ENCODE data around the gene GRHL3.

Gene GRHL3

GRCh38 chr1:24321697-24322469 is 2.7 kb downstream of the GRHL3 start:
- Histone ChIP-seq H3K9ac (ENCODE audit: low read length) (no peak overlapping the region), H3K4me1 (ENCODE audit: control insufficient read depth, low read depth, low read length) (peaks cover 16% of the 10 kb centered on the region), H3K27me3 (ENCODE audit: control insufficient read depth, insufficient read depth, low read length) (peaks cover 63% of the 10 kb centered on the region)

GRCh38 chr1:24322470-24323177 is 3.5 kb downstream of the GRHL3 start:
- no peaks in the 10 kb centered on the region for H3K36me3 ChIP-seq (ENCODE audit: control insufficient read depth, low read depth, low read length)
- peak overlapping the region; percentile 51 for H3K4me3 ChIP-seq (ENCODE audit: low read length)
- H3K9me3 ChIP-seq (ENCODE audit: control insufficient read depth, low read depth, low read length), result no peaks in the 10 kb centered on the region
- H3K27ac ChIP-seq (ENCODE audit: low read length), result no peak overlapping the region
- H3K4me1 ChIP-seq (ENCODE audit: control insufficient read depth, low read depth, low read length), result peaks cover 16% of the 10 kb centered on the region
- H3K27me3 ChIP-seq (ENCODE audit: control insufficient read depth, insufficient read depth, low read length), result peaks cover 63% of the 10 kb centered on the region
- H3K9ac ChIP-seq (ENCODE audit: low read length), result no peak overlapping the region

More at GRCh38 chr1:24321697-24322469, 2.7 kb downstream of the GRHL3 start:
- Histone ChIP-seq H3K36me3 (ENCODE audit: control insufficient read depth, low read depth, low read length) (no peaks in the 10 kb centered on the region), H3K9me3 (ENCODE audit: control insufficient read depth, low read depth, low read length) (no peaks in the 10 kb centered on the region), H3K4me3 (ENCODE audit: low read length) (peak overlapping the region; percentile 51), H3K27ac (ENCODE audit: low read length) (no peak overlapping the region)

- H3K36me3 ChIP-seq (ENCODE audit: control insufficient read depth, low read depth, low read length), result no peaks in the 10 kb centered on the region
- peaks cover 63% of the 10 kb centered on the region for H3K27me3 ChIP-seq (ENCODE audit: control insufficient read depth, insufficient read depth, low read length)
- H3K9me3 ChIP-seq (ENCODE audit: control insufficient read depth, low read depth, low read length), result no peaks in the 10 kb centered on the region
- H3K9ac ChIP-seq (ENCODE audit: low read length), result no peak overlapping the region
- H3K27ac ChIP-seq (ENCODE audit: low read length), result no peak overlapping the region
- peaks cover 16% of the 10 kb centered on the region for H3K4me1 ChIP-seq (ENCODE audit: control insufficient read depth, low read depth, low read length)
- H3K4me3 ChIP-seq (ENCODE audit: low read length), result no peak overlapping the region
These were observed 4.1 kb downstream of the GRHL3 start for GRCh38 chr1:24323281-24323680.

GRCh38 chr1:24324903-24325302 is 5.7 kb downstream of the GRHL3 start:
- Histone ChIP-seq H3K36me3 (ENCODE audit: control insufficient read depth, low read depth, low read length) (no peaks in the 10 kb centered on the region), H3K9me3 (ENCODE audit: control insufficient read depth, low read depth, low read length) (no peaks in the 10 kb centered on the region), H3K27me3 (ENCODE audit: control insufficient read depth, insufficient read depth, low read length) (peaks cover 47% of the 10 kb centered on the region), H3K9ac (ENCODE audit: low read length) (no peak overlapping the region), H3K4me3 (ENCODE audit: low read length) (no peak overlapping the region), H3K4me1 (ENCODE audit: control insufficient read depth, low read depth, low read length) (peaks cover 5% of the 10 kb centered on the region), H3K27ac (ENCODE audit: low read length) (no peak overlapping the region)

- H3K27ac ChIP-seq (ENCODE audit: low read length), result no peak overlapping the region
These were observed 6.7 kb downstream of the GRHL3 start for GRCh38 chr1:24325587-24326449.

GRCh38 chr1:24327486-24327885 is 8.3 kb downstream of the GRHL3 start:
- Histone ChIP-seq H3K27ac (ENCODE audit: low read length) (no peak overlapping the region), H3K4me3 (ENCODE audit: low read length) (no peak overlapping the region), H3K27me3 (ENCODE audit: control insufficient read depth, insufficient read depth, low read length) (peaks cover 21% of the 10 kb centered on the region), H3K4me1 (ENCODE audit: control insufficient read depth, low read depth, low read length) (no peaks in the 10 kb centered on the region), H3K36me3 (ENCODE audit: control insufficient read depth, low read depth, low read length) (no peaks in the 10 kb centered on the region), H3K9me3 (ENCODE audit: control insufficient read depth, low read depth, low read length) (no peaks in the 10 kb centered on the region), H3K9ac (ENCODE audit: low read length) (no peak overlapping the region)

More at GRCh38 chr1:24325587-24326449, 6.7 kb downstream of the GRHL3 start:
- H3K36me3 ChIP-seq (ENCODE audit: control insufficient read depth, low read depth, low read length), result no peaks in the 10 kb centered on the region
- H3K9ac ChIP-seq (ENCODE audit: low read length), result no peak overlapping the region
- no peaks in the 10 kb centered on the region for H3K9me3 ChIP-seq (ENCODE audit: control insufficient read depth, low read depth, low read length)
- H3K4me1 ChIP-seq (ENCODE audit: control insufficient read depth, low read depth, low read length), result peaks cover 5% of the 10 kb centered on the region
- H3K4me3 ChIP-seq (ENCODE audit: low read length), result no peak overlapping the region
- H3K27me3 ChIP-seq (ENCODE audit: control insufficient read depth, insufficient read depth, low read length), result peaks cover 38% of the 10 kb centered on the region

- Histone ChIP-seq H3K27me3 (ENCODE audit: control insufficient read depth, insufficient read depth, low read length) (peaks cover 17% of the 10 kb centered on the region), H3K36me3 (ENCODE audit: control insufficient read depth, low read depth, low read length) (no peaks in the 10 kb centered on the region), H3K4me3 (ENCODE audit: low read length) (no peak overlapping the region), H3K9me3 (ENCODE audit: control insufficient read depth, low read depth, low read length) (no peaks in the 10 kb centered on the region), H3K4me1 (ENCODE audit: control insufficient read depth, low read depth, low read length) (no peaks in the 10 kb centered on the region), H3K9ac (ENCODE audit: low read length) (no peak overlapping the region), H3K27ac (ENCODE audit: low read length) (no peak overlapping the region)
These were observed 8.7 kb downstream of the GRHL3 start for GRCh38 chr1:24327891-24328290.

GRCh38 chr1:24329331-24329730 is 10.2 kb downstream of the GRHL3 start:
- no peak overlapping the region for H3K9ac ChIP-seq (ENCODE audit: low read length)
- H3K36me3 ChIP-seq (ENCODE audit: control insufficient read depth, low read depth, low read length), result no peaks in the 10 kb centered on the region
- H3K27ac ChIP-seq (ENCODE audit: low read length), result no peak overlapping the region
- no peak overlapping the region for H3K4me3 ChIP-seq (ENCODE audit: low read length)
- no peaks in the 10 kb centered on the region for H3K4me1 ChIP-seq (ENCODE audit: control insufficient read depth, low read depth, low read length)
- H3K9me3 ChIP-seq (ENCODE audit: control insufficient read depth, low read depth, low read length), result no peaks in the 10 kb centered on the region
- peaks cover 3% of the 10 kb centered on the region for H3K27me3 ChIP-seq (ENCODE audit: control insufficient read depth, insufficient read depth, low read length)

GRCh38 chr1:24329797-24330543 is 10.8 kb downstream of the GRHL3 start:
- Histone ChIP-seq H3K9me3 (ENCODE audit: control insufficient read depth, low read depth, low read length) (no peaks in the 10 kb centered on the region), H3K27me3 (ENCODE audit: control insufficient read depth, insufficient read depth, low read length) (no peaks in the 10 kb centered on the region), H3K4me3 (ENCODE audit: low read length) (no peak overlapping the region), H3K36me3 (ENCODE audit: control insufficient read depth, low read depth, low read length) (no peaks in the 10 kb centered on the region), H3K4me1 (ENCODE audit: control insufficient read depth, low read depth, low read length) (no peaks in the 10 kb centered on the region), H3K27ac (ENCODE audit: low read length) (no peak overlapping the region), H3K9ac (ENCODE audit: low read length) (no peak overlapping the region)

GRCh38 chr1:24331961-24332673 is 13.0 kb downstream of the GRHL3 start:
- H3K4me3 ChIP-seq (ENCODE audit: low read length), result no peak overlapping the region
- H3K36me3 ChIP-seq (ENCODE audit: control insufficient read depth, low read depth, low read length), result no peaks in the 10 kb centered on the region
- H3K9me3 ChIP-seq (ENCODE audit: control insufficient read depth, low read depth, low read length), result no peaks in the 10 kb centered on the region
- H3K27me3 ChIP-seq (ENCODE audit: control insufficient read depth, insufficient read depth, low read length), result no peaks in the 10 kb centered on the region
- H3K4me1 ChIP-seq (ENCODE audit: control insufficient read depth, low read depth, low read length), result no peaks in the 10 kb centered on the region
- H3K9ac ChIP-seq (ENCODE audit: low read length), result no peak overlapping the region
- no peak overlapping the region for H3K27ac ChIP-seq (ENCODE audit: low read length)
